H9 (cell line): Measurements from ENCODE around the gene MORN1. TPM values are rescaled to one million over a fixed set of nuclear protein-coding genes. Genes with fewer than 3 reads are reported as not detected.

ENCODE experiments used
- DNase-seq: peaks from one replicate; pipeline ENCODE4 v3.0.0-alpha.2; 2017
- H2AFZ ChIP-seq: one replicate; pipeline ENCODE4 v1.6.1; 2013; ENCODE audit warnings: mild to moderate bottlenecking, low read length, control low read depth, moderate library complexity
- H2AK5ac ChIP-seq: 2 replicates; pipeline ENCODE4 v1.6.1; 2013; ENCODE audit warnings: low read length, control low read depth, mixed read lengths; ENCODE audit not compliant: insufficient read length
- H2BK120ac ChIP-seq: one replicate; pipeline ENCODE4 v1.6.1; 2013; ENCODE audit warnings: low read depth, mild to moderate bottlenecking, low read length, control low read depth, inconsistent platforms; ENCODE audit not compliant: poor library complexity, severe bottlenecking
- H2BK12ac ChIP-seq: 2 replicates; pipeline ENCODE4 v1.6.1; 2013; ENCODE audit warnings: low read length, control low read depth, mixed read lengths, low read depth; ENCODE audit not compliant: insufficient read length
- H2BK15ac ChIP-seq: 2 replicates; pipeline ENCODE4 v1.6.1; 2013; ENCODE audit warnings: low read depth, low read length, control low read depth
- H2BK20ac ChIP-seq: one replicate; pipeline ENCODE4 v1.6.1; 2013; ENCODE audit warnings: low read depth, mild to moderate bottlenecking, low read length, control low read depth, inconsistent platforms; ENCODE audit not compliant: poor library complexity, severe bottlenecking
- H2BK5ac ChIP-seq: 2 replicates; pipeline ENCODE4 v1.6.1; 2013; ENCODE audit warnings: low read length, control low read depth, mixed read lengths; ENCODE audit not compliant: insufficient read length
- H3K14ac ChIP-seq: 2 replicates; pipeline ENCODE4 v1.6.1; 2013; ENCODE audit warnings: low read length, control low read depth; ENCODE audit not compliant: insufficient read depth
- H3K18ac ChIP-seq: 2 replicates; pipeline ENCODE4 v1.6.1; 2013; ENCODE audit warnings: low read depth, mild to moderate bottlenecking, mixed read lengths, low read length, control low read depth; ENCODE audit not compliant: insufficient read length
- H3K23ac ChIP-seq: 2 replicates; pipeline ENCODE4 v1.6.1; 2013; ENCODE audit warnings: low read length, control low read depth, mixed read lengths, low read depth; ENCODE audit not compliant: insufficient read length
- H3K23me2 ChIP-seq: 2 replicates; pipeline ENCODE4 v1.6.1; 2013; ENCODE audit warnings: low read depth, mild to moderate bottlenecking, mixed read lengths, low read length, control low read depth; ENCODE audit not compliant: insufficient read length, poor library complexity, severe bottlenecking
- H3K27ac ChIP-seq: 2 replicates; pipeline ENCODE4 v1.5.1; 2013; ENCODE audit warnings: low read length, control low read depth, mixed read lengths, low read depth; ENCODE audit not compliant: insufficient read length
- H3K27me3 ChIP-seq: 2 replicates; pipeline ENCODE4 v1.6.1; 2013; ENCODE audit warnings: low read length, control low read depth, inconsistent platforms; ENCODE audit not compliant: insufficient read depth
- H3K4ac ChIP-seq: 2 replicates; pipeline ENCODE4 v1.6.1; 2013; ENCODE audit warnings: low read depth, mild to moderate bottlenecking, control low read depth, inconsistent platforms, low read length, moderate library complexity
- H3K4me1 ChIP-seq: 2 replicates; pipeline ENCODE4 v1.6.1; 2013; ENCODE audit warnings: low read length, control low read depth, inconsistent platforms; ENCODE audit not compliant: insufficient read depth
- H3K4me2 ChIP-seq: 2 replicates; pipeline ENCODE4 v1.6.1; 2013; ENCODE audit warnings: low read length, control low read depth, mixed read lengths; ENCODE audit not compliant: insufficient read length, insufficient read depth
- H3K56ac ChIP-seq: 2 replicates; pipeline ENCODE4 v1.6.1; 2013; ENCODE audit warnings: low read depth, mild to moderate bottlenecking, mixed read lengths, low read length, control low read depth; ENCODE audit not compliant: insufficient read length
- H3K79me1 ChIP-seq: 2 replicates; pipeline ENCODE4 v1.6.1; 2013; ENCODE audit warnings: low read depth, mild to moderate bottlenecking, moderate library complexity, low read length, control low read depth, inconsistent platforms; ENCODE audit not compliant: insufficient read depth, poor library complexity, severe bottlenecking
- H3K79me2 ChIP-seq: 2 replicates; pipeline ENCODE4 v1.6.1; 2013; ENCODE audit warnings: low read length, control low read depth, inconsistent platforms; ENCODE audit not compliant: insufficient read depth
- H3K9ac ChIP-seq: 2 replicates; pipeline ENCODE4 v1.6.1; 2013; ENCODE audit warnings: low read length, control low read depth, mixed read lengths; ENCODE audit not compliant: insufficient read length; ENCODE audit errors: extremely low read depth
- H3K9me3 ChIP-seq: one replicate; pipeline ENCODE4 v1.6.1; 2013; ENCODE audit warnings: low read depth, low read length, inconsistent platforms; ENCODE audit not compliant: control insufficient read depth
- H3T11ph ChIP-seq: one replicate; pipeline ENCODE4 v1.6.1; 2013; ENCODE audit warnings: mild to moderate bottlenecking, low read length, control low read depth, inconsistent platforms
- H4K20me1 ChIP-seq: one replicate; pipeline ENCODE4 v1.6.1; 2013; ENCODE audit not compliant: control insufficient read depth, insufficient read length, insufficient read depth
- H4K5ac ChIP-seq: 2 replicates; pipeline ENCODE4 v1.6.1; 2013; ENCODE audit warnings: low read depth, mild to moderate bottlenecking, mixed read lengths, low read length, control low read depth; ENCODE audit not compliant: insufficient read length
- H4K8ac ChIP-seq: replicated peaks from 2 replicates; pipeline ENCODE4 v1.6.1; 2013; ENCODE audit warnings: low read length, control low read depth, mixed read lengths, low read depth; ENCODE audit not compliant: insufficient read length
- H4K91ac ChIP-seq: 2 replicates; pipeline ENCODE4 v1.6.1; 2013; ENCODE audit warnings: low read depth, mild to moderate bottlenecking, moderate library complexity, mixed read lengths, low read length, control low read depth; ENCODE audit not compliant: insufficient read length
- H3K27ac Mint-ChIP-seq, 3 experiments: 2 replicates in 2 of 3; 3 replicates in 1 of 3; pipeline ENCODE4 v1.8.0; 2020 to 2021; ENCODE audit warnings: mixed read lengths in 3 of 3, mild to moderate bottlenecking in 1 of 3, moderate library complexity in 1 of 3
- H3K27me3 Mint-ChIP-seq: 2 replicates; pipeline ENCODE4 v1.8.0; 2021; ENCODE audit warnings: low read depth, mild to moderate bottlenecking, moderate library complexity, mixed read lengths
- H3K36me3 Mint-ChIP-seq, 3 experiments: 2 replicates in 2 of 3; 3 replicates in 1 of 3; pipeline ENCODE4 v1.8.0; 2020 to 2021; ENCODE audit warnings: low read depth in 3 of 3, mixed read lengths in 3 of 3; ENCODE audit not compliant: insufficient read depth in 1 of 3
- H3K4me1 Mint-ChIP-seq, 2 experiments: 2 replicates each; pipeline ENCODE4 v1.8.0; 2020; ENCODE audit warnings: mixed read lengths in 2 of 2
- H3K4me3 Mint-ChIP-seq, 2 experiments: 2 replicates in 1 of 2; 3 replicates in 1 of 2; pipeline ENCODE4 v1.8.0; 2020 to 2021; ENCODE audit warnings: mild to moderate bottlenecking in 2 of 2, mixed read lengths in 2 of 2, moderate library complexity in 1 of 2
- H3K9me3 Mint-ChIP-seq, 2 experiments: 2 replicates in 1 of 2; 3 replicates in 1 of 2; pipeline ENCODE4 v1.8.0; 2020; ENCODE audit warnings: mild to moderate bottlenecking in 2 of 2, mixed read lengths in 2 of 2, moderate library complexity in 1 of 2
- CTCF ChIP-seq: fragments of 200-600 bp; sonication (generic); conservative IDR thresholded peaks from 3 replicates; pipeline ENCODE4 v1.8.0; 2021; ENCODE audit warnings: antibody characterized with exemption, mild to moderate bottlenecking
- WGBS: extraction: QIAGEN DNeasy Blood & Tissue Kit; methylation state at CpG from one replicate; pipeline ENCODE4 v1.1.7; 2013; ENCODE audit warnings: missing lambda C conversion rate, low lambda C conversion rate, mixed read lengths; ENCODE audit not compliant: insufficient read length; ENCODE audit errors: extremely low coverage; 5-methylcytosine and 5-hydroxymethylcytosine counted together
- total RNA-seq: library from RNA; stranded (reverse); gene quantifications from 2 replicates; pipeline ENCODE4 v1.2.1, GENCODE V29; 2021

Gene MORN1
- total RNA-seq, 1 experiment from 2014 or later = 12.7 TPM

GRCh38 chr1:2389644-2390043 lies 1.7 kb downstream of the MORN1 start:
- Mint-ChIP-seq H3K27me3 (no peaks in the 10 kb centered on the region), H3K4me3 (peak overlapping the region; percentile 75 to 85), H3K36me3 (peaks cover 3 to 33% (median 16%) of the 10 kb centered on the region in 3 experiments; a peak in 6 of 7 replicates), H3K9me3 (no peaks in the 10 kb centered on the region), H3K4me1 (peaks cover 9 to 20% of the 10 kb centered on the region in 2 experiments), H3K27ac (no peak overlapping the region)
- H2BK20ac ChIP-seq = no peak overlapping the region
- no peak for DNase-seq
- H3K79me1 ChIP-seq = peaks cover 11% of the 10 kb centered on the region
- no peak overlapping the region for H4K91ac ChIP-seq
- peaks cover 6% of the 10 kb centered on the region for H3K23me2 ChIP-seq
- H3K14ac ChIP-seq = no peak overlapping the region
- H3K23ac ChIP-seq = no peak overlapping the region
- H3K27ac ChIP-seq = no peak overlapping the region
- no peaks in the 10 kb centered on the region for H3K27me3 ChIP-seq
- H4K20me1 ChIP-seq = peaks cover 2% of the 10 kb centered on the region
- WGBS = no CpG with 5 or more reads among the region's 7 CpGs
- no peak overlapping the region for H2BK15ac ChIP-seq
- H3K9ac ChIP-seq = no peak overlapping the region
- peaks cover 5% of the 10 kb centered on the region; the same call in 1 of the 2 replicates for H3K79me2 ChIP-seq
- no peak overlapping the region for H3K18ac ChIP-seq
- no peak overlapping the region for H4K5ac ChIP-seq
- H2AFZ ChIP-seq = no peak overlapping the region
- no peaks in the 10 kb centered on the region for H3K4me1 ChIP-seq
- H4K8ac ChIP-seq = no peak overlapping the region
- H2BK120ac ChIP-seq = no peak overlapping the region
- H3K56ac ChIP-seq = no peak overlapping the region
- no peak overlapping the region for H3K4me2 ChIP-seq
- H3K4ac ChIP-seq = no peak overlapping the region
- no peaks in the 10 kb centered on the region for H3K9me3 ChIP-seq
- no peak for TF ChIP-seq CTCF
- H2AK5ac ChIP-seq = no peak overlapping the region
- H3T11ph ChIP-seq = no peak overlapping the region
- no peak overlapping the region for H2BK5ac ChIP-seq
- no peak overlapping the region for H2BK12ac ChIP-seq
